GM19468 (cell line): ENCODE results near the gene WNT2B.

Experiments
- ATAC-seq: cut with Tn5 transposase; IDR thresholded peaks from one replicate; pipeline ENCODE4 v1.9.1; 2021; ENCODE audit warnings: mild to moderate bottlenecking, moderate library complexity, moderate number of reproducible peaks; ENCODE audit not compliant: unreplicated experiment; ENCODE audit errors: extremely low read depth

Gene WNT2B

DNA sequence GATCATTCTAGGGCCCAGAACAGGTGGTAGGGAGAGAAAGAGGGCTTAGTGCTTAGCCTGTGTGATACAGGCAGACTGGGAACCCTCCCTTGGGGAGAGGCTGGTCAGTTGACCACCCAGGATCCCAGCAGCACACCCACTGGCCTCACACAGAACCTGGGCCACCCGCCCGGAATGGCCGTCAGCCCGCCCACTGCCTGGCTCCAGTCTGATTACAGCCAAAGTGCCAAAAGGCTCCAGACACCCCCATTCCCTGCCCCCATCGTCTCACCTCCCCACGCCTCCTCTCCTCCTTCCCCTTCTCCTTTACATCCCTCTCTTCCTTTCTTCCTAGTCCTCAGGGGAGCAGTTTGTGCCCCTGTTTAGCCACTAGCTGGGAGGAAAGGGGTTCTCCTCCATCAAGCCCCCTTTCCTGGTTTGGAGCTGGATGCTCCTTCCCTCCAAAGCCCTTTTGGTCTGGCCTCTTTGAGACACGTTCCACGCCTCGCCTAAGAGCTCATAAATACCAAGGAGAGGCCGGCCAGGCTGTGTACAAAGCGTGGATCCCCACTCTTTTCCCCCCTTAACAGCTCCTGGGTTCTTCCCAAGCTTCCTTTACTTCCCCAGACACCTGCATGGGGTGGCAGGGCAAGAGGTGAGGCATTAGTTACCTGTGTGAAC, 4.6 kb upstream of the WNT2B start:
- no peak for ATAC-seq

DNA sequence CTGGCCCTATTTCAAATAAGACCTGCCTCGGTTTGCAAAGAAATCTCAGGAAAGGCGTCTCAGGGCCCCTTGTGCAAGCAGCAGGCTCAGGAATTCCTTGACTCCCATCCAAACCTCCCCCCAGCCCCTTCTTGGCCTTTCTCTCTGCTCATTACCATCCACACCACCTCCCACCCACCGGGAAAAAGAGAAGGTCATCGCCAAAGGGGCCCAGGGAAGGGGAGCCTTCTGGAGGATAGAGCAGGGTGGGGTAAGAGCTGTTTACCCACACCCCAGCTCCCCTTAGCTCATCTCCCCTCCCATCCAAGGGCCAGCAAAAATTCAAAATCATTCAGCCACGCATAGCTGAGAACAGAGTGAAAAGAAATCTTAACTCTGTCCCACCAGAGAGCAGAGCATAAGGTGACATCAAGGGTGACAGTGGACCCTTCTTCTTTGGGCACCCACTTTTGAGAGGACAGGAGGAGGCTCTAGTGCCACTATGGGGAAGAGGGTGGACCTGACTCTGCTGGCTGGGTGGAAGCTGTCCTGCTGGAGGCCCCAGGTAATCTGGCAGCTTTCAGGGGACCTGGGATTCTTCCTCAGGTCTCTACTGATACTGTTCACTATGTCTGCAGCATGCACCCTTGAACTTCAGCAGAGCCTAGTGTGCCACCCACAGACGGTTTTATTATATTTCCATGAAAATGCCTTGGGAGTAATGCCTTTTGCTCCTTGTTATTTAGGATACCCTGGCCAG, 3.9 kb upstream of the WNT2B start:
- ATAC-seq, result no peak

DNA sequence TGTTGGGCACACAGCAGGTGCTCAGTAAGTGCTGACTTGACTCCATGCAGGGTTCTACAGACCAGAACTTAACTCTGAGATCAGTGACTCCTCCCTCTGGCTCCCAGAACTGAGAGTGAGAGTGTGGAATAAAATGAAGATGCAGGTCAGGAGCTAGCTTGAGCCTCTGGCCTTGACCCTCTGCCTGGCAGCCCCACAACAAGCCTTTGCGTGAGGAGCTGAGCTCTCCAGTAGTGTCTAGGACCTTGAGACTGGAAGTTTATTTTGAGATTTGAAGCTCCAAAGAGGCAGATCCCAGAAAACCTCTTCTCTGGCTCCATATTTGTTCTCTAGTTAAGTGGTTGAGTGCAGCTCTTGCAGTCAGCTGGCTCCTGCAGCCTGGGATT, 3.4 kb upstream of the WNT2B start:
- ATAC-seq, result no peak

DNA sequence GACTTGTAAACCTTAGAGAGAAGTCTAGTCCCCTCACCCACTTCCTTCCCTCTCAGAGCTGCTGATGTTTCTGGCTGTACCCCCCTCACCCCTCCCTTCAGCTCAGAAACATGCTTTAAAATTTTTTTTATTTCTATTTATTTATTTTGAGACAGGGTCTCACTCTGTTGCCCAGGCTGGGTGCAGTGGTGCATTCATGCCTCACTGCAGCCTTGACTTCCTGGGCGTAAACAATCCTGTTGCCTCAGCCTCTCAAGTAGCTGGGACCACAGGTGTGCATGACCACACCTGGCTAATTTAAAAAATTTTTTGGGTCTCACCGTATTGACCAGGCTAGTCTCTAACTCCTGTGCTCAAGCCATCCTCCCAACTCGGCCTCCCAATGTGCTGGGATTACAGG, 2.9 kb upstream of the WNT2B start:
- ATAC-seq, result no peak

DNA sequence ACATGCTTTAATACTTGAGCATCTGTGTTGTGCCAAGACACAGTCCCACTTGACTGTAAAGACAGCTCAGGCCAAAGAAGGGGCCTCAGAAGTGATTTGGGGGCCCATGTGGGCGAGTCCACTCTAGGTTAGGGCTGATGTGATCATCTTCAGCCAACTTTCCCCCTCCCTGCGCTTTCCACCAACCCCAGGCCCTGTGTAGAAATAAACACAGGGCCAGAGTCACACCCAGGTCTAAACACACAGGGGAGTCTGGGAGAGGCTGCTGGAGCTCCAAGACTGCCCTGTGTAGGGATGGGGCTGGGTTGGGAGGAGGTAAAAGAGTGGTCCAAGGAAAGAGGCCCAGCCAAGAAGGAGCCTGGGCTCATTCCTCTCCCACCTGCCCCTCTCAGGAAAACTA, 2.5 kb upstream of the WNT2B start:
- ATAC-seq, result no peak

- ATAC-seq, result no peak
Observed at GRCh38 chr1:112506731-112507130, 2.0 kb upstream of the WNT2B start.

DNA sequence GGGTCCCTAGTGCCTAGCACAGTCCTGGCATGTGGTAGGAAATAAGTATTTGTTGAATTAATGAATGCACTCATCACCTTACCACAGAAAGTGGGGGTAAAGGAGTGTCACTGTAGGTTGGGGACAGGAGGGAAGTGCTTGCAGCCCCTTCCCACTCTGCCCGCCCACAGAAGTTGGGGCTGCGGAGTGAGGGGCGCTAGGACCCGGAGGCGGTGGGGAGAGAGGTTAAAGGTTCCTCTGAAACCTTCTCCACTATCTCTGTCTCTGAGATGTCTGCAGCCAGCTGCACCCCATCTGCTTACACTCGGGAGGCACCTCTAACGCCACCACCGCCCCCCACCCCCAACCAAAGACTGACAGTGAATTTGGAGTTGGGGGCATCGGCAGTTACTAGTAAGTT, 1.4 kb upstream of the WNT2B start:
- ATAC-seq, result no peak

- no peak for ATAC-seq
Observed at GRCh38 chr1:112507921-112508277, 866 bp upstream of the WNT2B start.

- ATAC-seq, result no peak
Observed at GRCh38 chr1:112509005-112509659, 367 bp downstream of the WNT2B start.

DNA sequence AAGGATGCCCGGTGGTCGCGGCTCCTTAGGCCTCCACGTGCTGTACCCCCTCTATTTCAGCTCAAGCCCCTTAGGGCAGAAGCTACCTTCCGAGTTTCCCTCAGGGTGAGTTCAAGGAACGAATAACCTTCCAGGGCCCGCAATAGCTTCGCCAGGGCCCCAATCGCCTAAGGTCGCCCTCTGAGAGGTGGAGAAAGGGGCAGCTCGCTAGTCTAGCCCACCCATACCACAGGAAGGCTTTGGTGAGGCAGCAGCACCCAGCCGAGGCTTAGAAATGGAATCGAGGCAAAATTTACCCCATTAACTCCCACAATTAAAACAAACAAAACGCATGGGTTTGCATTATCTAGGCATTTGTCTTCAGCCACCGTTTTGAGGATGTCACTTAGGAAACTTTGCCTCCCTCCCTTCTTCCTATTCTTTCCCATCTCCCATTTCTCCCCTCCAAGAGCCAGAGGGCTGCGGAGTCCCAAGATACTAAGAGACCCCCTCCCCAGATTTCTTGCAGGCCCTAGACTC, 954 bp downstream of the WNT2B start:
- no peak for ATAC-seq

DNA sequence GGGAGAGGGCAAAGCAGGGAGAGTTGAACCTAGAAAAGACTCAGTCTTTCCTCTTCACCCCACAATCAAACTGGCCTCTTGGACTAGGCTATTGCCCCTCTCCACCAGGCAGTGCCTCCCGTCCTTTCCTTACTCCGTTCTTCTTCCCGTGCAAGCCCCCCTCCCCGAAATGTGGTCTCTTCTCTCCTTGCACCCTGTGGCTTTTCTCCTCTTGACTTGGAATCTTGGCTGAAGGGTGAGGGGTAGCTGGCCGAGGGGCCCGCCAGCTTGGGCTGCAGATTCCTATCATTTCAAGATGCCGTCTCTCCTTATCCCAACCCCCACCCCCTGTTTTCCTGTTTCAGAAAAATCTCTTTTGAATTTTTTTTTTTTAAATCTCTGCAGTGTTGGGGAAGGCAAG, 1.6 kb downstream of the WNT2B start:
- no peak for ATAC-seq

GRCh38 chr1:112511897-112512296, 3.1 kb downstream of the WNT2B start:
- ATAC-seq, result no peak

GRCh38 chr1:112513112-112513870, 4.5 kb downstream of the WNT2B start:
- ATAC-seq, result no peak

DNA sequence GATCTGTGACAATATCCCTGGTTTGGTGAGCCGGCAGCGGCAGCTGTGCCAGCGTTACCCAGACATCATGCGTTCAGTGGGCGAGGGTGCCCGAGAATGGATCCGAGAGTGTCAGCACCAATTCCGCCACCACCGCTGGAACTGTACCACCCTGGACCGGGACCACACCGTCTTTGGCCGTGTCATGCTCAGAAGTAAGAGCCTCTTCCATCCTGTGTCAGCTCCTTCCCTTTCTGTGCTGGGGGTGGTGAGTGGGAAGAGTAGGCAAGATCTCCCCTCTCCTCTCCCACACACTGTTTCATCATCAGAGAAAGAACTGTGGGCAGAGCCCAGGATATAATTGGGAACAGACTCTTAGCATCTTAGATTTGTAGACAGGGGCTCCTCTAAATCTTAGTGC, 6.1 kb downstream of the WNT2B start:
- no peak for ATAC-seq

DNA sequence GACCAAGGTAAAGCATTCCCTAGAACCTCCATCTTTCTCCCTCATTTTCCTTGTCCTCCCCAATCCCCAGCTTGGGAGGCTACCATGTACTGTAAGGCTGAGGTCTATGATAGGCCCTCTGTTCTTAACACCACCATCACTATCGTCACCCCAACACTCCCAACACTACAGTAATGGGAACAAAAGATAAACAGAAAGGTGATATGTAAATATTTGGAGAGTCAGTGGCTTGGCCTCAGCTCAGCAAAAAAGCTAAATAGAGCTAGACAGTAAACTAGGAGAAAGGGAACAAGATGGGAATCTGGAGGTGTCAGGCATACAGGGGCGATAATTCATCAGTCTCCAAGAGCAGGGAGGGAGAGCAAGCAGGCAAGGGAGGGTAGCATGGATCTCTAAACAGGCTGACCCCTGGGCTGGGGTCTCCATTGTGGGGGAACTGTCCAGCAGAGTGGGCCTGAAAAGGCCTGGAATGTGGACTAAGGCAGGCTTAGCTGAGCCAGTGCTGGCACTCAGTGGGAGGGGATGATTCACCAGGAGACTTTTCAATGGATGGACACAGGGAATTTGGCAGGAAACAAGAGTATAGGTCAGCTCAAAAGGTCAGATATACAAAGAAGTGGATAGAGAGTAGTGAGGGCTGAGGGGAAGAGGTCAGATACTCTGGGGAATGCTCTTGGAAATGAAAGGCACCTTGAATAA, 6.7 kb downstream of the WNT2B start:
- no peak for ATAC-seq

DNA sequence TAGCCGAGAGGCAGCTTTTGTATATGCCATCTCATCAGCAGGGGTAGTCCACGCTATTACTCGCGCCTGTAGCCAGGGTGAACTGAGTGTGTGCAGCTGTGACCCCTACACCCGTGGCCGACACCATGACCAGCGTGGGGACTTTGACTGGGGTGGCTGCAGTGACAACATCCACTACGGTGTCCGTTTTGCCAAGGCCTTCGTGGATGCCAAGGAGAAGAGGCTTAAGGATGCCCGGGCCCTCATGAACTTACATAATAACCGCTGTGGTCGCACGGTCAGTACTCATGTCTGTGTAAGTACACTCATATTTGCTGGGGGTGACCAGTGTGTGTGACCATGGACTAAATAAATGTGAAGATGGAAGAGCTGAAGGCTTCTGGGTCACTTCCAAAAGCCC, 7.4 kb downstream of the WNT2B start:
- ATAC-seq, result no peak

- no peak for ATAC-seq
Observed at GRCh38 chr1:112517231-112517630, 8.5 kb downstream of the WNT2B start.

GRCh38 chr1:112517646-112518045, 8.9 kb downstream of the WNT2B start:
- ATAC-seq, result no peak

DNA sequence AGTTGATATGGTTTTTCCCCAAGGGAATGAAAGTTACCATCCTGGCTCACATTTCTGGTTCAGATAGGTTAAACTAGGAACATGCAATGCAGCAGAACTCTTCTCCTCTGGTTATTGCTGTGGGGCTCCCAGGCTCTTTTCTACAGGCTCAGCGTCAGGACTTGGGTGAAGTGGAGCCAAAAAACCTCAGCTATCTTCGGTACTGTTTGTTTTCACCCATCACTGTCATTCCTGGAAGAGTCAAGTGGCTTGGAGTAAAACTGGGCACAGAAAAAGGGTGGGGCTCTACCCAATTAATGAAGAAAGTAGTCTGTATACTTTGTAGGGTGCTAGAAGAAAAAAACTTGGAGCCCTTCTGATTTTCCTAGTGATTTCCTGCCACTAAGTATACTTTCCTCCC, 9.4 kb downstream of the WNT2B start:
- no peak for ATAC-seq

DNA sequence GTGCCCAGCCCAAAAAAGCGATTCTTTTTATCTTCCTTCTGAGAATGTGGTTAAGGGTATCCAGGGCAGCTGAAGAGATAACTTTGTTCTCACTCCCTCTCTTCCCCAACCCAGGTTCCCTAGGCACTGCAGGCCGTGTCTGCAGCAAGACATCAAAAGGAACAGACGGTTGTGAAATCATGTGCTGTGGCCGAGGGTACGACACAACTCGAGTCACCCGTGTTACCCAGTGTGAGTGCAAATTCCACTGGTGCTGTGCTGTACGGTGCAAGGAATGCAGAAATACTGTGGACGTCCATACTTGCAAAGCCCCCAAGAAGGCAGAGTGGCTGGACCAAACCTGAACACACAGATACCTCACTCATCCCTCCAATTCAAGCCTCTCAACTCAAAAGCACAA, 11.4 kb downstream of the WNT2B start:
- no peak for ATAC-seq
